A673 (cell line): Measurements from ENCODE around the gene CLTA.
"Not testable (repeated sequence)": the region's sequence is repeated elsewhere in the genome, so short reads cannot be mapped to it uniquely, and the experiment has no call there.

ENCODE experiments used
- CTCF ChIP-seq: fragments of 300-800, 200-600 bp; sonication (generic); conservative IDR thresholded peaks from 2 replicates; pipeline ENCODE4 v1.5.1; 2017; ENCODE audit warnings: low read depth, mild to moderate bottlenecking, antibody characterized with exemption, low read length, moderate library complexity, mixed read lengths
- EZH2 ChIP-seq: fragments of 200-600 bp; sonication (generic); IDR thresholded peaks from 2 replicates; pipeline ENCODE4 v1.6.1; 2017; ENCODE audit warnings: borderline replicate concordance, low read depth, mild to moderate bottlenecking, mixed read lengths, antibody characterized with exemption, low read length; ENCODE audit not compliant: poor library complexity, severe bottlenecking

GRCh38 chr9:36239205-36239604 lies 48.5 kb downstream of the CLTA start:
- TF ChIP-seq CTCF, EZH2: not testable (repeated sequence)
